ENCODE results near the gene ZFP36L1.
A peak's percentile ranks its signal among the peaks of the same experiment; 100 is the strongest.
"Not testable (repeated sequence)": the region's sequence is repeated elsewhere in the genome, so short reads cannot be mapped to it uniquely, and the experiment has no call there.

The ZFP36L1 gene

GRCh38 chr14:68784226-68784910, 8.5 kb downstream of the ZFP36L1 start:
- no peak for DNase-seq (ENCODE audit: low read depth)

GRCh38 chr14:68783408-68784225, 9.2 kb downstream of the ZFP36L1 start:
- no peak for DNase-seq (ENCODE audit: low read depth)

- DNase-seq (ENCODE audit: low read depth), result peak; percentile 76
These were observed 10.5 kb downstream of the ZFP36L1 start for GRCh38 chr14:68782091-68782981.

GRCh38 chr14:68781161-68782021, 11.5 kb downstream of the ZFP36L1 start:
- DNase-seq (ENCODE audit: low read depth), result no peak

GRCh38 chr14:68780358-68781160, 12.3 kb downstream of the ZFP36L1 start:
- peak; percentile 65 for DNase-seq (ENCODE audit: low read depth)

GRCh38 chr14:68779761-68780323, 13.0 kb downstream of the ZFP36L1 start:
- DNase-seq (ENCODE audit: low read depth), result no peak

- DNase-seq (ENCODE audit: low read depth), result no peak
These were observed 15.2 kb downstream of the ZFP36L1 start for GRCh38 chr14:68777644-68778043.

GRCh38 chr14:68775614-68776126, 17.2 kb downstream of the ZFP36L1 start:
- DNase-seq (ENCODE audit: low read depth), result no peak

- no peak for DNase-seq (ENCODE audit: low read depth)
These were observed 17.9 kb downstream of the ZFP36L1 start for GRCh38 chr14:68774771-68775613.

- DNase-seq (ENCODE audit: low read depth), result no peak
These were observed 20.0 kb downstream of the ZFP36L1 start for GRCh38 chr14:68772761-68773381.

- no peak for DNase-seq (ENCODE audit: low read depth)
These were observed 21.2 kb downstream of the ZFP36L1 start for GRCh38 chr14:68771631-68772030.

- no peak for DNase-seq (ENCODE audit: low read depth)
These were observed 22.1 kb downstream of the ZFP36L1 start for GRCh38 chr14:68770553-68771286.

GRCh38 chr14:68770051-68770450, 22.8 kb downstream of the ZFP36L1 start:
- no peak for DNase-seq (ENCODE audit: low read depth)

- no peak for DNase-seq (ENCODE audit: low read depth)
These were observed 24.6 kb downstream of the ZFP36L1 start for GRCh38 chr14:68768316-68768715.

- DNase-seq (ENCODE audit: low read depth), result no peak
These were observed 25.6 kb downstream of the ZFP36L1 start for GRCh38 chr14:68767248-68767645.

GRCh38 chr14:68766299-68767247, 26.3 kb downstream of the ZFP36L1 start:
- no peak for DNase-seq (ENCODE audit: low read depth)

- not testable (repeated sequence) for DNase-seq (ENCODE audit: low read depth)
These were observed 29.0 kb downstream of the ZFP36L1 start for GRCh38 chr14:68763843-68764242.
